HL-60 (cell line): ENCODE measurements around the gene TRMT44.
"Not testable (repeated sequence)": the region's sequence is repeated elsewhere in the genome, so short reads cannot be mapped to it uniquely, and the experiment has no call there.

Source experiments
- CTCF ChIP-seq: IDR thresholded peaks from one replicate; pipeline ENCODE4 v1.5.1; 2011; ENCODE audit warnings: low read length, control low read depth, inconsistent platforms; ENCODE audit not compliant: insufficient read depth
- GABPA ChIP-seq: IDR thresholded peaks from 2 replicates; pipeline ENCODE4 v1.6.1; 2012; ENCODE audit warnings: low read depth
- POLR2AphosphoS5 ChIP-seq: IDR thresholded peaks from 2 replicates; pipeline ENCODE4 v1.6.1; 2012; ENCODE audit warnings: low read depth
- SPI1 ChIP-seq: IDR thresholded peaks from 2 replicates; pipeline ENCODE4 v1.6.1; 2012; ENCODE audit warnings: low read depth, mild to moderate bottlenecking, borderline replicate concordance
- TF ChIP-seq, protein P1 (sequence below): IDR thresholded peaks from 2 replicates; pipeline ENCODE4 v1.6.1; 2012; ENCODE audit warnings: low read depth; ENCODE audit not compliant: insufficient replicate concordance

GRCh38 chr4:8491478-8491877 is 50.9 kb downstream of the TRMT44 start:
- not testable (repeated sequence) for TF ChIP-seq CTCF, GABPA, POLR2AphosphoS5, SPI1
- TF ChIP-seq, protein P1, sequence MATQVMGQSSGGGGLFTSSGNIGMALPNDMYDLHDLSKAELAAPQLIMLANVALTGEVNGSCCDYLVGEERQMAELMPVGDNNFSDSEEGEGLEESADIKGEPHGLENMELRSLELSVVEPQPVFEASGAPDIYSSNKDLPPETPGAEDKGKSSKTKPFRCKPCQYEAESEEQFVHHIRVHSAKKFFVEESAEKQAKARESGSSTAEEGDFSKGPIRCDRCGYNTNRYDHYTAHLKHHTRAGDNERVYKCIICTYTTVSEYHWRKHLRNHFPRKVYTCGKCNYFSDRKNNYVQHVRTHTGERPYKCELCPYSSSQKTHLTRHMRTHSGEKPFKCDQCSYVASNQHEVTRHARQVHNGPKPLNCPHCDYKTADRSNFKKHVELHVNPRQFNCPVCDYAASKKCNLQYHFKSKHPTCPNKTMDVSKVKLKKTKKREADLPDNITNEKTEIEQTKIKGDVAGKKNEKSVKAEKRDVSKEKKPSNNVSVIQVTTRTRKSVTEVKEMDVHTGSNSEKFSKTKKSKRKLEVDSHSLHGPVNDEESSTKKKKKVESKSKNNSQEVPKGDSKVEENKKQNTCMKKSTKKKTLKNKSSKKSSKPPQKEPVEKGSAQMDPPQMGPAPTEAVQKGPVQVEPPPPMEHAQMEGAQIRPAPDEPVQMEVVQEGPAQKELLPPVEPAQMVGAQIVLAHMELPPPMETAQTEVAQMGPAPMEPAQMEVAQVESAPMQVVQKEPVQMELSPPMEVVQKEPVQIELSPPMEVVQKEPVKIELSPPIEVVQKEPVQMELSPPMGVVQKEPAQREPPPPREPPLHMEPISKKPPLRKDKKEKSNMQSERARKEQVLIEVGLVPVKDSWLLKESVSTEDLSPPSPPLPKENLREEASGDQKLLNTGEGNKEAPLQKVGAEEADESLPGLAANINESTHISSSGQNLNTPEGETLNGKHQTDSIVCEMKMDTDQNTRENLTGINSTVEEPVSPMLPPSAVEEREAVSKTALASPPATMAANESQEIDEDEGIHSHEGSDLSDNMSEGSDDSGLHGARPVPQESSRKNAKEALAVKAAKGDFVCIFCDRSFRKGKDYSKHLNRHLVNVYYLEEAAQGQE = not testable (repeated sequence)
